Left ventricle myocardium inferior (tissue), 1 donor: ENCODE data around the gene PRKG2. TPM values are rescaled to one million over a fixed set of nuclear protein-coding genes. Genes with fewer than 3 reads are reported as not detected.
"Not testable (repeated sequence)": the region's sequence is repeated elsewhere in the genome, so short reads cannot be mapped to it uniquely, and the experiment has no call there.

Experiments used
- DNase-seq: peaks from one replicate; pipeline ENCODE4 v3.0.0-alpha.2; 2020
- H3K27ac ChIP-seq: fragments of 200-600 bp; replicated peaks from 2 replicates; pipeline ENCODE4 v1.8.0; 2021
- H3K27me3 ChIP-seq: fragments of 200-600 bp; 2 replicates; pipeline ENCODE4 v1.8.0; 2021; ENCODE audit warnings: low read depth
- H3K36me3 ChIP-seq: fragments of 200-600 bp; 2 replicates; pipeline ENCODE4 v1.8.0; 2021
- H3K4me1 ChIP-seq: fragments of 200-600 bp; 2 replicates; pipeline ENCODE4 v1.8.0; 2021
- H3K4me3 ChIP-seq: fragments of 200-600 bp; 2 replicates; pipeline ENCODE4 v1.8.0; 2021; ENCODE audit warnings: mild to moderate bottlenecking, moderate library complexity
- H3K9me3 ChIP-seq: fragments of 200-600 bp; replicated peaks from 2 replicates; pipeline ENCODE4 v1.8.0; 2021
- CTCF ChIP-seq: fragments of 200-600 bp; IDR thresholded peaks from 2 replicates; pipeline ENCODE4 v1.8.0; 2021; ENCODE audit warnings: antibody characterized with exemption, mild to moderate bottlenecking, borderline replicate concordance
- intact Hi-C: fragments of 100-400 bp; cut with micrococcal nuclease; formaldehyde crosslinking; loops from one replicate; pipeline ENCODE4 v1.11.0; 2022
- total RNA-seq: library from RNA; stranded (reverse); fragmentation: NEBNext Ultra II Directional; extraction: Animal tissue kit (Norgen Biotek cat#: 25700); gene quantifications from one replicate; pipeline ENCODE4 v1.2.1, GENCODE V29; 2021
- donor health status: DM: no; HTN: yes; CAD: no; lungs with severe emphysema.

PRKG2 gene
- total RNA-seq, 1 donor from 2014 or later = 0.74 TPM

- no peak overlapping the region for H3K27ac ChIP-seq
- intact Hi-C loops = no loop called here
- H3K27me3 ChIP-seq = no peaks in the 10 kb centered on the region
- no peaks in the 10 kb centered on the region for H3K36me3 ChIP-seq
- no peak for DNase-seq
- no peak overlapping the region for H3K4me3 ChIP-seq
- H3K4me1 ChIP-seq = no peaks in the 10 kb centered on the region
- no peak for TF ChIP-seq CTCF
- no peaks in the 10 kb centered on the region for H3K9me3 ChIP-seq
These were observed 22.8 kb upstream of the PRKG2 start for GRCh38 chr4:81237791-81238190.

- peaks cover 5% of the 10 kb centered on the region for H3K9me3 ChIP-seq
- H3K27me3 ChIP-seq = no peaks in the 10 kb centered on the region
- no peaks in the 10 kb centered on the region for H3K36me3 ChIP-seq
- no peak for TF ChIP-seq CTCF
- intact Hi-C loops = no loop called here
- no peak overlapping the region for H3K4me3 ChIP-seq
- DNase-seq = no peak
- H3K27ac ChIP-seq = no peak overlapping the region
- H3K4me1 ChIP-seq = no peaks in the 10 kb centered on the region
These were observed 21.1 kb upstream of the PRKG2 start for GRCh38 chr4:81235982-81236749.

- Histone ChIP-seq H3K4me3 (no peak overlapping the region), H3K9me3 (peaks cover 10% of the 10 kb centered on the region), H3K27ac (no peak overlapping the region), H3K4me1 (no peaks in the 10 kb centered on the region), H3K27me3 (no peaks in the 10 kb centered on the region), H3K36me3 (no peaks in the 10 kb centered on the region)
- DNase-seq = no peak
- intact Hi-C loops = no loop called here
- TF ChIP-seq CTCF = no peak
These were observed 12.9 kb upstream of the PRKG2 start for GRCh38 chr4:81227968-81228367.

GRCh38 chr4:81227138-81227537 is 12.1 kb upstream of the PRKG2 start:
- intact Hi-C loops = no loop called here
- H3K36me3 ChIP-seq = no peaks in the 10 kb centered on the region
- TF ChIP-seq CTCF = no peak

GRCh38 chr4:81225252-81225651 is 10.2 kb upstream of the PRKG2 start:
- Histone ChIP-seq H3K27ac (no peak overlapping the region), H3K27me3 (no peaks in the 10 kb centered on the region), H3K36me3 (no peaks in the 10 kb centered on the region), H3K9me3 (no peaks in the 10 kb centered on the region), H3K4me3 (no peak overlapping the region), H3K4me1 (no peaks in the 10 kb centered on the region)
- intact Hi-C loops = no loop called here
- no peak for DNase-seq
- no peak for TF ChIP-seq CTCF

More at GRCh38 chr4:81227138-81227537, 12.1 kb upstream of the PRKG2 start:
- DNase-seq = no peak
- Histone ChIP-seq H3K27ac (no peak overlapping the region), H3K9me3 (peaks cover 10% of the 10 kb centered on the region), H3K4me3 (no peak overlapping the region), H3K4me1 (no peaks in the 10 kb centered on the region), H3K27me3 (no peaks in the 10 kb centered on the region)

GRCh38 chr4:81222082-81222472 is 7.1 kb upstream of the PRKG2 start:
- H3K4me3 ChIP-seq, H3K9me3 ChIP-seq, DNase-seq, intact Hi-C loops, H3K4me1 ChIP-seq, H3K27ac ChIP-seq, H3K36me3 ChIP-seq: not testable (repeated sequence)
- peaks cover 23% of the 10 kb centered on the region for H3K27me3 ChIP-seq
